Retinal pigment epithelial cell (primary cell): Measurements from ENCODE around the gene BPIFB4.

Experiments
- DNase-seq: peaks from one replicate; pipeline ENCODE4 v3.0.0-alpha.2; 2010; ENCODE audit warnings: low read depth
- H3K4me3 ChIP-seq: 2 replicates; pipeline ENCODE4 v1.5.1; 2011; ENCODE audit warnings: mild to moderate bottlenecking, low read length, control low read depth, moderate library complexity
- CTCF ChIP-seq: conservative IDR thresholded peaks from 2 replicates; pipeline ENCODE4 v1.5.1; 2011; ENCODE audit warnings: low read depth, low read length, control low read depth, inconsistent platforms

BPIFB4 gene

GRCh38 chr20:33131949-33132473 is 52.6 kb downstream of the BPIFB4 start:
- no peak overlapping the region for H3K4me3 ChIP-seq
- no peak for TF ChIP-seq CTCF
- DNase-seq: no peak

- H3K4me3 ChIP-seq: no peak overlapping the region
- DNase-seq: no peak
- TF ChIP-seq CTCF: no peak
Measured at GRCh38 chr20:33132513-33133372, 53.3 kb downstream of the BPIFB4 start.

GRCh38 chr20:33133373-33133941 is 54.0 kb downstream of the BPIFB4 start:
- TF ChIP-seq CTCF: no peak
- H3K4me3 ChIP-seq: no peak overlapping the region
- DNase-seq: no peak

GRCh38 chr20:33137195-33137594 is 57.8 kb downstream of the BPIFB4 start:
- no peak for TF ChIP-seq CTCF
- no peak for DNase-seq
- no peak overlapping the region for H3K4me3 ChIP-seq

GRCh38 chr20:33139467-33139866 is 60.0 kb downstream of the BPIFB4 start:
- DNase-seq: no peak
- H3K4me3 ChIP-seq: no peak overlapping the region
- TF ChIP-seq CTCF: no peak

GRCh38 chr20:33145521-33145920 is 66.1 kb downstream of the BPIFB4 start:
- no peak for TF ChIP-seq CTCF
- DNase-seq: no peak
- H3K4me3 ChIP-seq: no peak overlapping the region

GRCh38 chr20:33147299-33147698 is 67.9 kb downstream of the BPIFB4 start:
- TF ChIP-seq CTCF: no peak
- H3K4me3 ChIP-seq: no peak overlapping the region
- DNase-seq: no peak
